Measurements from ENCODE around the gene PCSK5.

DNA sequence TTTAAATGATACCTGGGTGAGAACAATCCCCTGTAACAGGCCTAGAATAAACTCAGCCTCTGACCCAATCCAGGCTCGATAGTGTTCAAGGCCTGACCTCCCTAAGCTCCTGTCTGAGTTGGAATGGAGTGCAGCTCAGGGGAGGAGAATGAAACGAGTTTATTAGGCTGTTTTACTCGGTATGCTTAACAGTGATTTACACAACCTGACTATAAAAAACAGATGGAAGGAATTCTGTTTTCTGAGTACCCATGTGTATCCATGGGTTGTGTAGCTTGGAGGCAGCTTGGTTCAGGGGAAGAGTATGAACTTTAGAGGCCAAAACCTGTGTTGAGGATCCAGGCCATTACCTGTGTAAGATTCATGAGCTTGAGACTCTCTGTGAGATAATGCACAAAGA is 67.8 kb downstream of the PCSK5 start:
- TF ChIP-seq, protein P1, sequence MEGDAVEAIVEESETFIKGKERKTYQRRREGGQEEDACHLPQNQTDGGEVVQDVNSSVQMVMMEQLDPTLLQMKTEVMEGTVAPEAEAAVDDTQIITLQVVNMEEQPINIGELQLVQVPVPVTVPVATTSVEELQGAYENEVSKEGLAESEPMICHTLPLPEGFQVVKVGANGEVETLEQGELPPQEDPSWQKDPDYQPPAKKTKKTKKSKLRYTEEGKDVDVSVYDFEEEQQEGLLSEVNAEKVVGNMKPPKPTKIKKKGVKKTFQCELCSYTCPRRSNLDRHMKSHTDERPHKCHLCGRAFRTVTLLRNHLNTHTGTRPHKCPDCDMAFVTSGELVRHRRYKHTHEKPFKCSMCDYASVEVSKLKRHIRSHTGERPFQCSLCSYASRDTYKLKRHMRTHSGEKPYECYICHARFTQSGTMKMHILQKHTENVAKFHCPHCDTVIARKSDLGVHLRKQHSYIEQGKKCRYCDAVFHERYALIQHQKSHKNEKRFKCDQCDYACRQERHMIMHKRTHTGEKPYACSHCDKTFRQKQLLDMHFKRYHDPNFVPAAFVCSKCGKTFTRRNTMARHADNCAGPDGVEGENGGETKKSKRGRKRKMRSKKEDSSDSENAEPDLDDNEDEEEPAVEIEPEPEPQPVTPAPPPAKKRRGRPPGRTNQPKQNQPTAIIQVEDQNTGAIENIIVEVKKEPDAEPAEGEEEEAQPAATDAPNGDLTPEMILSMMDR (IDR thresholded peaks at IDR 0.05; ENCODE audit: extremely low read depth in 1 of 2, insufficient read depth in 1 of 2, low read depth in 1 of 2, low read length in 2 of 2) = no peak
- TF ChIP-seq EZH2 (IDR thresholded peaks at IDR 0.05; ENCODE audit: borderline replicate concordance, low read depth, low read length, severe bottlenecking) = no peak
- no peak for TF ChIP-seq POLR2A (IDR thresholded peaks at IDR 0.05; ENCODE audit: low read depth, low read length)
- TF ChIP-seq POLR2AphosphoS5 (IDR thresholded peaks at IDR 0.05; ENCODE audit: insufficient read depth, low read depth, low read length) = no peak
- TF ChIP-seq, protein P2, sequence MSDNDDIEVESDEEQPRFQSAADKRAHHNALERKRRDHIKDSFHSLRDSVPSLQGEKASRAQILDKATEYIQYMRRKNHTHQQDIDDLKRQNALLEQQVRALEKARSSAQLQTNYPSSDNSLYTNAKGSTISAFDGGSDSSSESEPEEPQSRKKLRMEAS (IDR thresholded peaks at IDR 0.05; ENCODE audit: insufficient read depth, insufficient read length) = no peak
- TF ChIP-seq FOS (IDR thresholded peaks at IDR 0.05; ENCODE audit: borderline replicate concordance, insufficient read depth, low read length) = no peak
- no peak for TF ChIP-seq JUN (IDR thresholded peaks at IDR 0.05; ENCODE audit: borderline replicate concordance, insufficient read depth, insufficient read length, low read depth)
